DMS53 treated with DMSO at 0.1 percent for 48 hours (cell line): Measurements from ENCODE around the gene GABRB3.
"Not testable (repeated sequence)": the region's sequence is repeated elsewhere in the genome, so short reads cannot be mapped to it uniquely, and the experiment has no call there.

Source experiments
- DNase-seq: peaks from one replicate; lab custom pipeline; 2025; ENCODE audit not compliant: unreplicated experiment; lab: John Stamatoyannopoulos, UW

Gene GABRB3

DNA sequence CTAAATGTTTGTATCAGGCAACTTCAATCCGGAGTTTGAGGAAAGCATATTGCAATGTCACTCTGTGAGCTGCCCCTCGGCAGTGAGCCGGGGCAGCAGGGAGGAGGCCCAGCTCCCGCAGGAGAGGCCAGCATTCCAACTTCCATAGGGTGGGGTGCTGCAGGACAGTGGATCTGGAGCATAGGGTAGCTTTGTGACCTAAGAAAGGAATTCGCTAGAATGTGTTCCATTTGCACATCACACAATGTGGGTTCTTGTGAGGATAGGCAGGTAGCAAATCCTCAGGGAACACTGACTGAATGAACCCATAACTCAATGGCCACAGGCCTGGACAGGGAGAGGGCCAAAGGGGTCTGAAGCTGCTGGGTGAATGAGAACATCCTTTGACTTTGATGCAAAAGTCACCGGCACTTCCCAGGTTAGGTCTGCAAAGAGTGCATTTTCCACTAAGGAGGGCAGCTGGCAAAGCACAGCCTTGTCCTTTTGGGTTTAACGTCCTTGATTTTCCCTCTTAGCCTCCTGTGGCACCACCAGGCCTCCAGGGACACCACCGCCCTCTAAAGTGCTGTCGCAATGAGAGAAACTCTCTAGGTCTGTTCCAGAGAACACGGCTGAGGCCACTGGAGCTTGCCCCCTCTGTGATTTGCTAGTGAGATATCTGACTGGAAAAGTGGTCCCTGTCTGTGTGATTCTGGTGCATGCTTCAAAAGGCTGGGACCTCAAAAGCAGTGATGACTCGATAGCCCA is 36.2 kb downstream of the GABRB3 start:
- DNase-seq, result no peak

DNA sequence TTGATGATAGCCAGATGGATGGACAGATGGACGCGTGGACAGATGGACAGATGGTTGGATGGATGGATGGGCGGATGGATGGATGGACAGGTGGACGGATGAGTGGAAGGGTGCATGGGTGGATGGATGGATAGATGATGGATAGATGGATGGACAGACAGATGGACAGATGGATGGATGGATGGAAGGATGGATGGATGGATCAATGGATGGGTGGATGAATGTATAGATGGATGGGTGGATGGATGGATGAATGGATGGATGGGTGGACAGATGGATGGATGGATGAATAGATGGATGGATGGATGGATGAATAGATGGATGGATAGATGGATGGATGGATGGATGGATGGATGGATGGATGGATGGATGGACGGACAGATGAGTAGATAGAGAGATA is 40.9 kb downstream of the GABRB3 start:
- no peak for DNase-seq

DNA sequence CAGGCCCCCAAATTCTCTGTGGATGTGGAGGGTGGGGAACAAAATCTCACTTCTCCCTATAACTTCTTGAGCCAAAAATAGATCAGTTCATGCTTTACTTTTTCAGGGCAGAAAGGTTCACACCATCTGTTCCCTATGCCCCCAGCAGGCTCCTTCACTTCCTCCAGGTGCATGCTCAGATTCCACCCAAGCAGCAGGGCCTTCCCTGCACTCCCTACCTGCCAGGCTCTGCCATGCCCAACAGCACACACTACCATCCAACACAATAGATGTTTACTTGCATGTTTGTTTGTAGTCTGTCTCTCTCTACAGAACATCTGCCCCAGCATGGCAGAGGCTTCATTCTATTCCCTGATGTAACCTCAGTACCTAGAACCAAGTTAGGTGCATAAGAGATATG is 43.3 kb downstream of the GABRB3 start:
- DNase-seq, result no peak

DNA sequence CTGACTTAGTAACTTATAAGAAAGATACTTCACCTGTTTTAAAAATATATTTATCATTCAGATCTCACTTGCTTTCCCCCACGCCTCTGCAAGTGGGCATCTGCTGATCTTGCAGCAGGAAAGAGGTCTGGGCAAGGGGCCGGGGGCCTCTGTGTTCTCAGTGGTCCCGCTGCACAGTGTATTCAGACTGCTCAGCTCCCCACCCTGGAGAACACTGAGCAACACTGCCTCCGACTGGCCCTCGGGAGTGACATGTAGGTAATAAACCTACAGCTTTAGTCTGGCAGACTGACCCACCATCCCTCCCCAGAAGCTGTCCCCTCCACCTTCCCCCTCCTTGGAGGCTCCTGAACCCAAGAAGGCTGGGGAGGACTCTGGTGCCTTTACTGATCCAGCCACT is 43.8 kb downstream of the GABRB3 start:
- DNase-seq, result no peak

DNA sequence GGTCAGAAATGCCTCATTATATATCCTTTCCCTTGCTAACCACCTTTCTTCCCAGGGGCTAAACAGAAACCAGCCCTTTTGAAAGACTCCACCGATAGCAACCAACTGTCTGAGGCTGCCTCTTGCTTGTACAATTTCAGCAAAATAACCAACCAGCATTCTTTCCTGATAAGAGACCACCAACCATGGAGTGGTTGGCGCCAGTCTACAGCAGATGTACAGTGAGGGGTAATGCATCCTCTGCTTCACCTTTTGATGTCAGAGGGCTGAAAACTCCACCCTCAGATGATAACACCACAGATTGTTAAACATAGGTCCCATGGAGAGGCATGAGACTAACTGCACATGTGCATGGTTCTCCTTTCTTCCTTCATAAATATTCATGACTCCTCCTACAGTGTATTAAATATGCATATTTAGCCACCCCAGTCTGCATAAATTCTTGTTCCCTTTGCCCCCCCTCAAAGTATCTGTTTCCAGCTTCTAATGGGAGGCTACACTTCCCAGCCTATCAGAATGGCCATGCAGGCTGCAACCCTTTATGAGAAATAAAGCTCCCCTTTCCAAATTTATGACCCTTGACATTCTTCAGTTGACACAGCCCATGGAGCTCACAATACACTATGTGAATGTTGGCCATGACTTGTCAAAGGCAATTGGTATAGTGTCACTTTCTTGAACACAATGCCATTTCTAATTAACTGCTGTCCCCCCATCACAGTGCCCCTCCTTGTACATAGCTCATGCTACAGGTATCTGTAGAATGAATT is 48.3 kb downstream of the GABRB3 start:
- no peak for DNase-seq

DNA sequence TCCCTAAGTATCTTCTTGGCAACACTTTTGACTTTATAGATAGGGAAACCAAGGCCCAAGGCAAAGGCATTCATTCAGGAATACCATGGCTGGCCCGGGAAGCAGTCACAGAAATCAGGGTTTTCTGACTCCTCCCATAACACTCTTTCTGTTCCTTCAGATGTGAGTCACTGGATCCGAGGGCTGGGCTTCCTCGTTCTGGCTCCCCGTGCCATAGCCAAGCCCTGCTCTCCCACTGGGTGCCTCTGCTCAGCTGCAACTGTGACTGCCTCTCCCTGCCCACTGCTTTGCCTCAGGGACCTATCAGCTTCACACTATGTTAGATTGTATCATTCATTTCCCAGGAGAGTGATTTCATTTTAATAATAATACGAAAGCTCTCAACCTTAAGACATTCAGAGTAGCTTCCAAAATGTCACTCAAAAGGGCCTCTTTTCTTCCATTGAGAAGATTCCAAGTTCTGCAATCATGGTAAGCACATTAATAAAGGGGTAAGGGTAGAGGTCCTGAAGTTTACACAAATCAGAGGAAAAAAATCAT is 50.2 kb downstream of the GABRB3 start:
- no peak for DNase-seq

DNA sequence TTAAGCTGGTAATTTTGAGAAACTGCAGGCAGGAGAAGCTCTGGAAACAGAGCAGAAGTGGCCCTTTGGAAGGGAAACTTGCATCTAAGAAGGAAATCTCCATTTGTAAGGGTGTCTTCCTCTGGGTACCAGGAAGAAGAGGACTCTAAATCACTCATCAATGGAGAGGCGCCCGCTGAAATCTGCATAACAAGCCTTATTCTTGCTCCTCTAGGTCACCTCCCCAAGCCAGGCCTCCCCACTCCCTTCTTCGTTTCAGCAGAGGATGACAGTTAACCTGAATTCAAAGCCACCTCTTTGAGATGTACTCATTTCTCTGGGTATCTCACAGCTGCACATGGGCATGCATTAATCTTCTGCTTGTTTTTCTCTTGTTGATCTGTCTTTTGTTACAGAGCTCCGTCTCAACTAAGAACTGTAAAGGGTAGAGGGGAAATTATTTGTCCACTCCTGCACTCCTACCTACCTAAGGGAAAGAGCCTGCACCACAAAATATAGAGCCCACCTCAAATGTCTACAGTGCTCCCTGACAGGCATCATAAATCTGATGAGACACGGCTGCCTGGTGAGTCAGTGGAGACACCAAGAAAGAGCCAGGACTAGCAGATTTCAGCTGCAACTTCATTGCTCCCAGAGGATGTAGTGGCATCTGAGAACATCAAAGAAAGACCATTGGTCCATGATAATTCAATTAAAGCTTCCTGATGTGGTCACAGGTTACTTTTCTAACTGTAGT is 51.5 kb downstream of the GABRB3 start:
- no peak for DNase-seq

DNA sequence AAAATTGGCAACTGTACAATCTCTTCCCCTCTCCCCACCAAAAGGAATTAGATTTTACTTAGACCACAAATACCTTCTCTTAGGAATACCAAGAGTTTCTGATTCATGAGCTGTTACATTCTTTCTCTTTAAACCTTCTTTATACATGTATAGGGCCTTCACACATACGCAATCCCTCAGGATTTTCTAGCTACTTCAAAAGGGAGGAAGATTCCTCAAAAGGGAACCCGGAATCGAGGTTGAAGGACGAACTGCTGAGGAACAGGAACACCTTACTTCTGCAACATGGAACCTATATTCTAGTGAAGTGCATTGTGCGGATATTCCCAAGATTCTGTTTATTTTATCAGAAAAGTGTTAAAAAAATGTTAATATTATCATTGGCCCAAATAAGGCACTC is 52.3 kb downstream of the GABRB3 start:
- no peak for DNase-seq

DNA sequence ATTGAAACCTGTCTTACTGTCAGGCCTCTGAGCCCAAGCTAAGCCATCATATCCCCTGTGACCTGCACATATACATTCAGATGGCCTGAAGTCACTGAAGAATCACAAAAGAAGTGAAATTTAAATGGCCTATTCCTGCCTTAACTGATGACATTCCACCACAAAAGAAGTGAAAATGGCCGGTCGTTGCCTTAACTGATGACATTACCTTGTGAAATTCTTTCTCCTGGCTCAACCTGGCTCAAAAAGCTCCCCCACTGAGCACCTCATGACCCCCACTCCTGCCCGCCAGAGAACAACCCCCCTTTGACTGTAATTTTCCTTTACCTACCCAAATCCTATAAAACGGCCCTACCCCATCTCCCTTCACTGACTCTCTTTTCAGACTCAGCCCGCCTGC is 53.0 kb downstream of the GABRB3 start:
- not testable (repeated sequence) for DNase-seq

DNA sequence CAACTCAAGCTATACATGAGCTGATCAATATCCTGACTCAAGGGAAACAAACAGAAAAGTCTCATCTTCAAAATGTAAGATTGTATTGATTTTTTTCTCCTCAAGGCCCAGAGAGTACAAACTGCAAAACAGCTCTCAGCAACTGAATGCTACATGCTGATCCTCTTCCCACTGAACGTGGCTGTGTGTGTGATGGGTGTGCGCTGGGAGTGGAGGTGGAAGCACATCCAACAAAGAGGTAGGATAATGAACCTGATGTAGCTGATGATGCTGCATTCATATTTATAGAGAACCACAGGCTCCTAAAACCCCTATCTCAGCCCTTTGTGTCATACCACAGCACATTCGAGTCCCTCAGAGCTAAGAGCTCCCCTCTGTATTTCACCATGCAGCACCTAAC is 56.8 kb downstream of the GABRB3 start:
- DNase-seq, result no peak

DNA sequence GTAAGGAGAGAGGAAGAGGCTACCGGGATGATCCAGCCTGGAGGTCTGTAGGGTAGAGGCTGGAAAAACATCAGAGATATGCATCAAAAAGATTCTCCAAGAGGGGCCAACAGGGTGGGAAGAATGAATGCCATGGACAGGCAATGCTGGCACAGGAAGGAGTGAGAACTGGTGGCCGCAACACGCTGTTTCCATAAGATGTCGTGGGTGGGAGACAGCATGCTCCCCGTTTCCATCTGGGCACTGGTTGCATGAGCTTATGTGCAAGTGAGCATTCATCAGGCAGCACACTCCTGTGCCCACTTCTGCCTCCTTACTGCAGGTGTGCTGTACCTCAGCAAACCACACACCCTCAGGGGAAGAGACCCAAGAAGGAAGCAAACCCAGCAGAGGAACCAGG is 59.4 kb downstream of the GABRB3 start:
- no peak for DNase-seq

DNA sequence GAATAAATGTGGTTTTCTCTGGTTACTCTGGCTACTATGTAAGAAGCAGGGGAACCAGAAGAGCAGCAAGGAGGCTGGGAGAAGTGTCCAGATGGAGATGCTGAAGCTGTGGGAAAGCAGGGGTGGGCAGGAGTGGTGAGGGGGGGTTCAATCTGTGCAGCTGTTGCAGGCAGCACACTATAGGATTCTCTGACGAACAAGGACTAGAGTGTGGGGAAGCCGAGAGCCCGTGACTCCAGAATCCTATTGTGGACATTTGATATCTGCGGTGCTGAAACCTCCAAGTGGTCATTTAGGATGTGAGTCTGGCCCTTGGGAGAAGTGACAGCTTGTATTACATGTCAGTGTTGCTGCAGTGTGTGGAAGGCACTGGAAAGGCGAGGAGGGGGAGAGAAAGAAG is 60.5 kb downstream of the GABRB3 start:
- no peak for DNase-seq

DNA sequence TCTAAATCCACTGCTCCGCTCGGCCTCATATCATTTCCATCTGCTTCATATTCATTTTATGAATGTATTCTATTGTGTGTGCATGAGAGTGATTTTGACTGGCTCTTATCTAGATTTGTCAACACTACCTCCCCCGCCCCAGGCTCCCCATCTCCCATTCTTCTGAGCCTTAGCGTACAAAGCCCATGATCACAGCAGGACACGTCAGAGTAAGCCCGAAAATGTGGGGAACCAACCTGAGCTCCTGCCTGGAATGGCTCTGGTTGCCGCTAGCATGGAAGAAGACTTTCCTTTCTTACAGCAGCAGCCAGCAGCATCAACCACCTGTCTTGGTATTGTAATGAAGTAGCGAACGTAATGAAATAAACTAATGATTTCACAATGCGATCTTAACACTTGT is 61.4 kb downstream of the GABRB3 start:
- DNase-seq, result no peak

DNA sequence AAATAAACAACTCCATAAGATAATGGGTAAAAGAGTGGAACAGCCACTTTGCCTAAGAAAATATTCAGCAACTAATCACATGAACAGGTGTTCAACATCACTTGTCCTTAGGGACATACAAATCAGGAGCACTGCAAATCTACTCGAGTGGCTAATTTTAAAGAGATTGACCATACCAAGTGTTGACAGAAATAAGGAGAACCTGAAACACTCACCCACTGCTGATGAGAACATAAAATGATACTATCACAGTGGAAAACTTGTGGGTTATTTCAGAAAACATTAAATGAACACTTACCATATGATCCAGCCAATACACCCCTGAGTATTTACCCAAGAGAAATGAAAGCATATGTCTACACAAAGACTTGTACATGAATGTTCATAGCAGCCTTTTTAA is 70.5 kb downstream of the GABRB3 start:
- no peak for DNase-seq

DNA sequence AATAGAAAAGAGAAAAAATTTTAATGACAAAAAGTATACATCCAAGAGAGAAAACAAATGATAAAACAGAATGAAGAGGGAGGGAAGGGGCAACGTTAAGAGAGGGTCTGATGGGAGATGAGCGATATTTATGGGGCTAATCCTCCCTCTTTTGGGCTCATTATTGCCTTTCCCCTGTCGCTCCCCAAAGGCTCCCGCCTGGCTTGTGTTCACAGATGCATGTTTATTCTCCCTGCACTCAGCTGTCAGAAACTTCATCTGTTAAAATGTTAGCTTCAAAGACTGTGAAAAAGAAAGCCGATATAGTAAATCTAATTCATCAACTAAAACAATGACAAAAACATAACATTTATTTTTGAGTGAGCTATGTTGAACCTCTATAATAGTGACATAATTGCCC is 74.3 kb downstream of the GABRB3 start:
- no peak for DNase-seq

DNA sequence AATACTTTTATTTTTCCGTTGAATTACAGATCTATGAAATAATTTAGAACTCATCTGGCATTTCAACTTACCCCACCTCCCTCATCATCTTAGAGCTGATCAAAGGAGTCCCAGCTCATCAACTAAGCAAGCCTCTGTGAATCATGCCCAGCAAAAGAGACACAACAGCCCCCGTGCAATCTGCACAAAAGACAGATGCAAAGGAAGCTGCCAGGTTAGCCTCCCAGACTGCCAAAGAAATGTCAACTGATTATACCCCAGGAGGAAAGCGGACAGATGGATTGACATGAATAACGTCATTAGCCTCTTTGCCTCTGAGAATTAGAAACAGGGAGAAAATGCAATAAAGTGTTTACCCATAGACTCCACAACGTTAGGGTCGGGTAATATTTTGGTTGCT is 75.0 kb downstream of the GABRB3 start:
- DNase-seq, result no peak

DNA sequence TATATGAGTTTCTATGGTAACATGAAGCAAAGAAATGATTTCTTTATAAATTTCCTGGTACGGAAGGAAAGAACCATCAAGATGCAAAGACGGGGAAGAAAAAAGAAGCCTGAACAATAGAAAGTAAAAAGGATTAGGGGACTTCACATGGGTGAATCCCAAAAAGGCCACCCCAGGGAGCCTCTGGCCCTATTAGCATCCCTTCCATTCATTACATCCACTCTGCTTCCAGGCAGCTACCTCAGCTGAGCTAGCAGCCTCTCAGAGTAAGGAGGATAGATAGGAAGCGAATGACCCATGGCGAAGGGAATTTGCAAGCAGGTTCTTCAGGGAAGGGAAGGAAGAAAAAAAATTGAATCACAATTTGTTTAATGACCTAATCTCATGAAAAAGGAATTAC is 81.6 kb downstream of the GABRB3 start:
- DNase-seq, result no peak

DNA sequence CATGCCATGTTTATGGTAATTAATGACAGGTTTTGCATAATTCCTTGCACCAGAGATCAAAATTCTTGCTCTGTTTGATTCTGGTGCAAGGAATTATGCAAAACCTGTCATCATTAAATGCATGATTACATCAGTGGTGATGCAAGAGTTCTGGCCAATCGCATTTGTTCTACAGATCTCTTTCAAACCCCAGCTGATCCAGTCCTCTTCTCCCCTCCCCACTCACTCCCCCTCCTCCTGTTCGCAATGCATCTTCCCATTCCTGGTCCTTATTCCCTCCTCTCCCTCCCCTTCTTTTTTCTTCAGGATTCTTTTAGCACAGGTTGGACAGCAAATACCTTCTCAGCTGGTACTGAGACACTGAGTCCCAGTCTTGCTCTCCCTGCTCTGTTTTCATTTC is 82.1 kb downstream of the GABRB3 start:
- DNase-seq, result no peak

DNA sequence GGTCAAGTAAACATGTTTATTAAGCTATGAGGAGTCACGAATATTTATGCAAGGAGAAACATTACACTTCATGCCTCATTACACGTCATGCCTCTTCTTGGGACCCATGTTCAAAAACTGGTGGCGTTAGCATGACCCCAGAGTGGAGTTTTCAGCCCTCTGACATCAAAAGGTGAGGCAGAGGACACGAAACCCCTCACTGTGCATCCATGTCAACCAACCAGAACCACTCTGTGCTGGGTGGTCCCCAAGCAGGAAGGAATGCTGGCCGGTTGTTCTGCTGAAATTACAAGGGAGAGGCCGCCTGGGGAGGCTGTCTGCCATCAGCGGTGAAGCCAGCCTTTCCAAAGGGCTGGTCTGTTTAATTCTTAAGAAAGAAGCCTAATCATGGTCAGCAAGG is 83.4 kb downstream of the GABRB3 start:
- no peak for DNase-seq

DNA sequence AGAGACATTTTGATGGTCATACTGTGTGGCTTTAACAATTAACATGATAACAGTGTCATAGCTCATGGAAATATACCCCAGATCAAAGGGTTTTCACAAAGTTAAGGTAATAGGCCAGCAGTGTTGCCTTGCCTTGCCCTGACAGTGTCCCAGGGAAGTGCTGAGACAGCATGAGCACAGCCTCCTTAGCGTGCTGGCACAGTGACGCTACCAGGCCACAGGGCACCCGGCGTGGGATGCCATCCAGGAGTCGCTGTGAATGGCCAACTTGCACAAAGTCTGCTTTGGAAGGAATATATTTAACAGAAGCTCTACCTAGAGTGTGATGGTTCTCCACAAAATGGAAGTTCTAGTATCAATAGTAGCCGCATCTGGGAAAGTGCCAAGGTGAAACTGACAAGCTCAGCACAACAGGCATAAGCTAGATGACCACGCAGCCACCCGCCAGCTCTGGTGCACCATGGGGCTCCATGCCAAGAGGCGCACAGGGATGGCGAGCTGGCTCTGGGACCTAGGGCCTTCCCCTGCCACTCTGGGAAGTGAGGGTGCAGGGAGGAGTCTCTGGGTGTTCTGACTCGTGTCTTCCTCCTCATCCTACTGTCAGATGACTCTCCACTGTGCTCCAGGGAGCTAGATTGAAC is 86.2 kb downstream of the GABRB3 start:
- no peak for DNase-seq

DNA sequence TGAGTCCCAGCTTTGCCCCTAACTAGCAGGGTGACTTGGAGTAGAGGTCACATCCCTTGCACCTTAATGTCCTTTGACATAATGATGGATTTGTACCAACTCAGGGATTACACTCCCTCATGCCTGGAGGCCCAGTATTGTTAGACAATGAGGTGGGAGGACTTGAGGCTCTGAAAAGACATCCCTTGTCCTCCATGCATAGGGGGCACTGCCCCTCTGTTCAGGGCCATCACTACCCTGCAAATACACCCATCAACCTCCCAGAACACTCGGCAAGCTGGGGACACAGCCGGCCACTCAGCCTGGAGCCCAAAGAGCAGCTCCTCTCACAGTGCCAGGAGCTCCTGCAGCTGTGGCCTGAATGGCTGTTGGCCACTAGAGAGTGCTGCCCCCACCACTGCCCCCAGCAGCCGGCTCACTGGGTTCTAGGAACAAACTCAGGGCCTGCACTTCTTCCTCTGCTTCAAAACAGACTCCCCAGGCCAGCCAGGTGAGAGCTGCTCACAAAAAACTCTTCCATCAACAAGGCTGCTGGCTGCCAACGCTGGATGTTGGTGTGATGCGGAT is 90.2 kb downstream of the GABRB3 start:
- no peak for DNase-seq
